K562 (cell line): ENCODE results near the gene C22orf31. TPM values are rescaled to one million over a fixed set of nuclear protein-coding genes. Genes with fewer than 3 reads are reported as not detected.
A peak's percentile ranks its signal among the peaks of the same experiment; 100 is the strongest.

Experiments used
- CCNT2 ChIP-seq: IDR thresholded peaks from 2 replicates; pipeline ENCODE4 v1.6.1; 2011; ENCODE audit warnings: borderline replicate concordance, low read depth, mild to moderate bottlenecking, moderate library complexity, mixed read lengths, low read length; ENCODE audit not compliant: insufficient read length; ENCODE audit errors: extremely low read depth
- ETV1 ChIP-seq: fragments of 450-650 bp; conservative IDR thresholded peaks from 2 replicates; pipeline ENCODE4 v1.6.1; 2016; ENCODE audit warnings: missing genetic modification characterization, control low read depth, low read depth, missing compliant biosample characterization
- TCF7 ChIP-seq: sonication (generic); IDR thresholded peaks from 2 replicates; pipeline ENCODE4 v1.6.1; 2016; ENCODE audit warnings: antibody characterized with exemption, borderline replicate concordance
- ZNF699 ChIP-seq: fragments of 250-450 bp; sonication (Bioruptor Pico); IDR thresholded peaks from 2 replicates; pipeline ENCODE4 v1.8.0; 2021; ENCODE audit warnings: mild to moderate bottlenecking, moderate library complexity; ENCODE audit not compliant: insufficient replicate concordance
- polyA plus RNA-seq, 8 experiments: library from polyadenylated mRNA; depleted of rRNA in 4 of 8; stranded (reverse) in 5 of 8; unstranded in 3 of 8; fragments of >200 nt; fragmentation: Nextera tagmentation in 2 of 8; fragmentation: Illumina TruSeq in 1 of 8; extraction: Ambion mirVana in 2 of 8; extraction: Trizol in 1 of 8; gene quantifications; 2 replicates each; pipeline versions ENCODE4 v1.2.1 to v1.2.3, GENCODE V29; 2011 to 2014; ENCODE audit warnings: inconsistent platforms in 1 of 8, missing spikeins in 1 of 8
- total RNA-seq, 7 experiments: library from RNA; depleted of rRNA in 6 of 7; stranded (reverse); fragments of >200 nt in 6 of 7; fragmentation: Illumina TruSeq in 2 of 7; extraction: Trizol in 2 of 7; gene quantifications; 2 replicates each; pipeline versions ENCODE4 v1.2.1 to v1.2.3, GENCODE V29; 2011 to 2021; ENCODE audit warnings: low replicate concordance in 1 of 7
- TF ChIP-seq, protein P1 (sequence below): fragments of 250-450 bp; sonication (Bioruptor Pico); IDR thresholded peaks from 2 replicates; pipeline ENCODE4 v1.4.0; 2020; ENCODE audit warnings: mild to moderate bottlenecking, moderate library complexity
- TF ChIP-seq, protein P2 (sequence below): sonication (generic); formaldehyde crosslinking; IDR thresholded peaks from 2 replicates; pipeline ENCODE4 v1.8.0; 2022; ENCODE audit warnings: mild to moderate bottlenecking, missing genetic modification reagents, borderline replicate concordance
- TF ChIP-seq, protein P3 (sequence below): sonication (generic); formaldehyde crosslinking; IDR thresholded peaks from 2 replicates; pipeline ENCODE4 v1.8.0; 2022; ENCODE audit warnings: mild to moderate bottlenecking, missing genetic modification reagents
- TF ChIP-seq, protein P4 (sequence below): fragments of 250-450 bp; sonication (Bioruptor Pico); IDR thresholded peaks from 2 replicates; pipeline ENCODE4 v1.5.0; 2020; ENCODE audit warnings: mild to moderate bottlenecking, borderline replicate concordance

C22orf31 gene
- total and polyA plus RNA-seq, 9 of the 15 experiments (the other 6 are each of a cell fraction or from before 2014, with no cell fraction given): not detected

DNA sequence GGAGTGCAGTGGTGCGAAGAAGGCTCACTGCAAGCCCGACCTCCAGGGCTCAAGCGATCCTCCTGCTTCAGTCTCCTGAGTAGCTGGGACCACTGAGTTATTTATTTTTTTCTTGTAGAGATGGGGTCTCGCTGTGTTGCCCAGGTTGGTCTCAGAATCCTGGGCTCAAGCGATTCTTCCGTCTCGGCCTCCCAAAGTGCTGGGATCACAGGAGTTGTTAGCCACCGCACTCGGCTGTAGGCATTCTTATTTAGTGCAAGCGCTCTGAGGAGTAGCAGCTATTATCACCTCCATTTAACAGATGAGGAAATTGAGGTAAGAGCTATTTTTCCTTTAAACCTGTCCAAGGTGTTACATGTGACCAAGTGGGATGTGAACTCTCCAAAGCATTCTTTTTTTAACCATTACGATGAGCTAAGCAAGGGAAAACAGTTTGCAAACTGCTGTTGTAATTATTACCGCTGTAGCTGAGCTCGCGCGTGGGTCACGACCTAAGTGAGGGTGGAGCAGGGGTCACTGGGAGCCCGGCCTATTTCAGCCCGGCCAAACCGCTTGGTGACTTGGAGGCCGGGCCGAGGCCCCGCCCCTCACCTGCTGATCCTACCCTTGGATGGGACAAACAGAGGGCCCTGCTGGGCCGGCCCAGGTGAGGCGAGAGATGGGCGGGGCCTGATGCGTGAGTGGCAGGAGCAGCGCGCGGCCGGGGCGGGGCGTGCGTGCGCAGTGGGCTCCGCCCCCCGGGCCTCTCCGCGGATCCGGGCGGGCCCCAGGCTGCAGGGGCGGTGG is 10.8 kb upstream of the C22orf31 start (continued):
- TF ChIP-seq, protein P1, sequence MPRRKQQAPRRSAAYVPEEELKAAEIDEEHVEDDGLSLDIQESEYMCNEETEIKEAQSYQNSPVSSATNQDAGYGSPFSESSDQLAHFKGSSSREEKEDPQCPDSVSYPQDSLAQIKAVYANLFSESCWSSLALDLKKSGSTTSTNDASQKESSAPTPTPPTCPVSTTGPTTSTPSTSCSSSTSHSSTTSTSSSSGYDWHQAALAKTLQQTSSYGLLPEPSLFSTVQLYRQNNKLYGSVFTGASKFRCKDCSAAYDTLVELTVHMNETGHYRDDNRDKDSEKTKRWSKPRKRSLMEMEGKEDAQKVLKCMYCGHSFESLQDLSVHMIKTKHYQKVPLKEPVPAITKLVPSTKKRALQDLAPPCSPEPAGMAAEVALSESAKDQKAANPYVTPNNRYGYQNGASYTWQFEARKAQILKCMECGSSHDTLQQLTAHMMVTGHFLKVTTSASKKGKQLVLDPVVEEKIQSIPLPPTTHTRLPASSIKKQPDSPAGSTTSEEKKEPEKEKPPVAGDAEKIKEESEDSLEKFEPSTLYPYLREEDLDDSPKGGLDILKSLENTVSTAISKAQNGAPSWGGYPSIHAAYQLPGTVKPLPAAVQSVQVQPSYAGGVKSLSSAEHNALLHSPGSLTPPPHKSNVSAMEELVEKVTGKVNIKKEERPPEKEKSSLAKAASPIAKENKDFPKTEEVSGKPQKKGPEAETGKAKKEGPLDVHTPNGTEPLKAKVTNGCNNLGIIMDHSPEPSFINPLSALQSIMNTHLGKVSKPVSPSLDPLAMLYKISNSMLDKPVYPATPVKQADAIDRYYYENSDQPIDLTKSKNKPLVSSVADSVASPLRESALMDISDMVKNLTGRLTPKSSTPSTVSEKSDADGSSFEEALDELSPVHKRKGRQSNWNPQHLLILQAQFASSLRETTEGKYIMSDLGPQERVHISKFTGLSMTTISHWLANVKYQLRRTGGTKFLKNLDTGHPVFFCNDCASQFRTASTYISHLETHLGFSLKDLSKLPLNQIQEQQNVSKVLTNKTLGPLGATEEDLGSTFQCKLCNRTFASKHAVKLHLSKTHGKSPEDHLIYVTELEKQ (CRISPR knock-in tag): no peak
- TF ChIP-seq ZNF699 (CRISPR knock-in tag): no peak
- TF ChIP-seq ETV1: no peak
- TF ChIP-seq, protein P2, sequence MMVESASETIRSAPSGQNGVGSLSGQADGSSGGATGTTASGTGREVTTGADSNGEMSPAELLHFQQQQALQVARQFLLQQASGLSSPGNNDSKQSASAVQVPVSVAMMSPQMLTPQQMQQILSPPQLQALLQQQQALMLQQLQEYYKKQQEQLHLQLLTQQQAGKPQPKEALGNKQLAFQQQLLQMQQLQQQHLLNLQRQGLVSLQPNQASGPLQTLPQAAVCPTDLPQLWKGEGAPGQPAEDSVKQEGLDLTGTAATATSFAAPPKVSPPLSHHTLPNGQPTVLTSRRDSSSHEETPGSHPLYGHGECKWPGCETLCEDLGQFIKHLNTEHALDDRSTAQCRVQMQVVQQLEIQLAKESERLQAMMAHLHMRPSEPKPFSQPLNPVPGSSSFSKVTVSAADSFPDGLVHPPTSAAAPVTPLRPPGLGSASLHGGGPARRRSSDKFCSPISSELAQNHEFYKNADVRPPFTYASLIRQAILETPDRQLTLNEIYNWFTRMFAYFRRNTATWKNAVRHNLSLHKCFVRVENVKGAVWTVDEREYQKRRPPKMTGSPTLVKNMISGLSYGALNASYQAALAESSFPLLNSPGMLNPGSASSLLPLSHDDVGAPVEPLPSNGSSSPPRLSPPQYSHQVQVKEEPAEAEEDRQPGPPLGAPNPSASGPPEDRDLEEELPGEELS: no peak
- TF ChIP-seq, protein P3, sequence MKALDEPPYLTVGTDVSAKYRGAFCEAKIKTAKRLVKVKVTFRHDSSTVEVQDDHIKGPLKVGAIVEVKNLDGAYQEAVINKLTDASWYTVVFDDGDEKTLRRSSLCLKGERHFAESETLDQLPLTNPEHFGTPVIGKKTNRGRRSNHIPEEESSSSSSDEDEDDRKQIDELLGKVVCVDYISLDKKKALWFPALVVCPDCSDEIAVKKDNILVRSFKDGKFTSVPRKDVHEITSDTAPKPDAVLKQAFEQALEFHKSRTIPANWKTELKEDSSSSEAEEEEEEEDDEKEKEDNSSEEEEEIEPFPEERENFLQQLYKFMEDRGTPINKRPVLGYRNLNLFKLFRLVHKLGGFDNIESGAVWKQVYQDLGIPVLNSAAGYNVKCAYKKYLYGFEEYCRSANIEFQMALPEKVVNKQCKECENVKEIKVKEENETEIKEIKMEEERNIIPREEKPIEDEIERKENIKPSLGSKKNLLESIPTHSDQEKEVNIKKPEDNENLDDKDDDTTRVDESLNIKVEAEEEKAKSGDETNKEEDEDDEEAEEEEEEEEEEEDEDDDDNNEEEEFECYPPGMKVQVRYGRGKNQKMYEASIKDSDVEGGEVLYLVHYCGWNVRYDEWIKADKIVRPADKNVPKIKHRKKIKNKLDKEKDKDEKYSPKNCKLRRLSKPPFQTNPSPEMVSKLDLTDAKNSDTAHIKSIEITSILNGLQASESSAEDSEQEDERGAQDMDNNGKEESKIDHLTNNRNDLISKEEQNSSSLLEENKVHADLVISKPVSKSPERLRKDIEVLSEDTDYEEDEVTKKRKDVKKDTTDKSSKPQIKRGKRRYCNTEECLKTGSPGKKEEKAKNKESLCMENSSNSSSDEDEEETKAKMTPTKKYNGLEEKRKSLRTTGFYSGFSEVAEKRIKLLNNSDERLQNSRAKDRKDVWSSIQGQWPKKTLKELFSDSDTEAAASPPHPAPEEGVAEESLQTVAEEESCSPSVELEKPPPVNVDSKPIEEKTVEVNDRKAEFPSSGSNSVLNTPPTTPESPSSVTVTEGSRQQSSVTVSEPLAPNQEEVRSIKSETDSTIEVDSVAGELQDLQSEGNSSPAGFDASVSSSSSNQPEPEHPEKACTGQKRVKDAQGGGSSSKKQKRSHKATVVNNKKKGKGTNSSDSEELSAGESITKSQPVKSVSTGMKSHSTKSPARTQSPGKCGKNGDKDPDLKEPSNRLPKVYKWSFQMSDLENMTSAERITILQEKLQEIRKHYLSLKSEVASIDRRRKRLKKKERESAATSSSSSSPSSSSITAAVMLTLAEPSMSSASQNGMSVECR (CRISPR knock-in tag): no peak; the same call in 1 of the 2 replicates
- TF ChIP-seq, protein P4, sequence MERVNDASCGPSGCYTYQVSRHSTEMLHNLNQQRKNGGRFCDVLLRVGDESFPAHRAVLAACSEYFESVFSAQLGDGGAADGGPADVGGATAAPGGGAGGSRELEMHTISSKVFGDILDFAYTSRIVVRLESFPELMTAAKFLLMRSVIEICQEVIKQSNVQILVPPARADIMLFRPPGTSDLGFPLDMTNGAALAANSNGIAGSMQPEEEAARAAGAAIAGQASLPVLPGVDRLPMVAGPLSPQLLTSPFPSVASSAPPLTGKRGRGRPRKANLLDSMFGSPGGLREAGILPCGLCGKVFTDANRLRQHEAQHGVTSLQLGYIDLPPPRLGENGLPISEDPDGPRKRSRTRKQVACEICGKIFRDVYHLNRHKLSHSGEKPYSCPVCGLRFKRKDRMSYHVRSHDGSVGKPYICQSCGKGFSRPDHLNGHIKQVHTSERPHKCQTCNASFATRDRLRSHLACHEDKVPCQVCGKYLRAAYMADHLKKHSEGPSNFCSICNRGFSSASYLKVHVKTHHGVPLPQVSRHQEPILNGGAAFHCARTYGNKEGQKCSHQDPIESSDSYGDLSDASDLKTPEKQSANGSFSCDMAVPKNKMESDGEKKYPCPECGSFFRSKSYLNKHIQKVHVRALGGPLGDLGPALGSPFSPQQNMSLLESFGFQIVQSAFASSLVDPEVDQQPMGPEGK: no peak
- TF ChIP-seq TCF7: no peak
- peak; percentile 53 for TF ChIP-seq CCNT2
